Duodenal mucosa (tissue), 2 donors: ENCODE measurements around the gene SMAP1.
"Not testable (repeated sequence)": the region's sequence is repeated elsewhere in the genome, so short reads cannot be mapped to it uniquely, and the experiment has no call there.

Source experiments
- H3K27ac ChIP-seq: one replicate; pipeline ENCODE4 v1.7.0; 2013; ENCODE audit warnings: low read depth, low read length
- H3K27me3 ChIP-seq, 2 donors: one replicate each; pipeline ENCODE4 v1.7.0; 2013; ENCODE audit warnings: low read length in 2 of 2, control low read depth in 1 of 2; ENCODE audit not compliant: insufficient read depth in 2 of 2, control insufficient read depth in 1 of 2
- H3K36me3 ChIP-seq, 2 donors: one replicate each; pipeline ENCODE4 v1.7.0; 2013; ENCODE audit warnings: low read length in 2 of 2, control low read depth in 1 of 2; ENCODE audit not compliant: insufficient read depth in 2 of 2, control insufficient read depth in 1 of 2
- H3K4me1 ChIP-seq, 2 donors: one replicate each; pipeline ENCODE4 v1.7.0; 2013; ENCODE audit warnings: low read length in 2 of 2, control low read depth in 1 of 2; ENCODE audit not compliant: insufficient read depth in 2 of 2, control insufficient read depth in 1 of 2
- H3K4me3 ChIP-seq, 2 donors: one replicate each; pipeline ENCODE4 v1.7.0; 2013; ENCODE audit warnings: low read length in 2 of 2, low read depth in 1 of 2
- H3K9ac ChIP-seq, 2 donors: one replicate each; pipeline ENCODE4 v1.7.0; 2013; ENCODE audit warnings: low read length in 2 of 2, low read depth in 1 of 2
- H3K9me3 ChIP-seq, 2 donors: one replicate each; pipeline ENCODE4 v1.7.0; 2013; ENCODE audit warnings: low read length in 2 of 2, control low read depth in 1 of 2; ENCODE audit not compliant: control insufficient read depth in 1 of 2

The SMAP1 gene

GRCh38 chr6:70735513-70735912 lies 67.8 kb downstream of the SMAP1 start:
- H3K4me3 ChIP-seq: no peak overlapping the region
- H3K27me3 ChIP-seq: no peaks in the 10 kb centered on the region
- H3K9ac ChIP-seq: no peak overlapping the region
- H3K36me3 ChIP-seq: peaks cover 5 to 9% of the 10 kb centered on the region in 2 donors
- no peak overlapping the region for H3K27ac ChIP-seq
- no peaks in the 10 kb centered on the region for H3K9me3 ChIP-seq
- no peaks in the 10 kb centered on the region for H3K4me1 ChIP-seq

- no peak overlapping the region for H3K9ac ChIP-seq
- H3K36me3 ChIP-seq: peaks cover 5 to 13% of the 10 kb centered on the region in 2 donors
- no peak overlapping the region for H3K4me3 ChIP-seq
- no peak overlapping the region for H3K27ac ChIP-seq
- peaks cover 0 to 3% of the 10 kb centered on the region in 2 donors for H3K9me3 ChIP-seq
- no peaks in the 10 kb centered on the region for H3K4me1 ChIP-seq
- H3K27me3 ChIP-seq: no peaks in the 10 kb centered on the region
Observed at GRCh38 chr6:70738028-70738427, 70.3 kb downstream of the SMAP1 start.

- no peak overlapping the region for H3K9ac ChIP-seq
- H3K9me3 ChIP-seq: peaks cover 0 to 5% of the 10 kb centered on the region in 2 donors
- H3K36me3 ChIP-seq: peaks cover 5 to 9% of the 10 kb centered on the region in 2 donors
- H3K4me3 ChIP-seq: no peak overlapping the region
- H3K27me3 ChIP-seq: no peaks in the 10 kb centered on the region
- no peaks in the 10 kb centered on the region for H3K4me1 ChIP-seq
- H3K27ac ChIP-seq: no peak overlapping the region
Observed at GRCh38 chr6:70739534-70739933, 71.9 kb downstream of the SMAP1 start.

GRCh38 chr6:70740746-70741145 lies 73.1 kb downstream of the SMAP1 start:
- H3K27ac ChIP-seq, H3K9me3 ChIP-seq, H3K27me3 ChIP-seq: not testable (repeated sequence)

DNA sequence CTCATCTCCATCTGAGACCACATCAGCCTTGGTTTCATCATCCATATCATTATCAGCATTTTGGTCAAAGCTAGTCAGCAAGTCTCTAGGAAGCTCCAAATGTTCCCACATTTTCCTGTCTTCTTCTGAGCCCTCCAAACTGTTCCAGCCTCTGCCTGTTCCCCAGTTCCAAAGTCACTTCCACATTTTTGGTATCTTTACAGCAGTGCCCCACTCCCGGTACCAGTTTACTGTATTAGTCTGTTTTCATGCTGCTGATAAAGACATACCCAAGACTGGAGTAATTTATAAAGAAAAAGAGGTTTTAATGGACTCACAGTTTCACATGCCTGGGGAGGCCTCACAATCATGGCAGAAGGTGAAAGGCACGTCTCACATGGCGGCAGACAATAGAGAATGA lies 74.8 kb downstream of the SMAP1 start:
- H3K27me3 ChIP-seq, H3K4me3 ChIP-seq, H3K9me3 ChIP-seq, H3K4me1 ChIP-seq, H3K36me3 ChIP-seq, H3K27ac ChIP-seq, H3K9ac ChIP-seq: not testable (repeated sequence)

More at GRCh38 chr6:70740746-70741145, 73.1 kb downstream of the SMAP1 start:
- H3K36me3 ChIP-seq, H3K9ac ChIP-seq, H3K4me3 ChIP-seq, H3K4me1 ChIP-seq: not testable (repeated sequence)

- H3K4me3 ChIP-seq: no peak overlapping the region
- H3K27ac ChIP-seq: no peak overlapping the region
- H3K36me3 ChIP-seq: peaks cover 0 to 4% of the 10 kb centered on the region in 2 donors
- H3K9ac ChIP-seq: no peak overlapping the region
- H3K9me3 ChIP-seq: no peaks in the 10 kb centered on the region
- no peaks in the 10 kb centered on the region for H3K4me1 ChIP-seq
- no peaks in the 10 kb centered on the region for H3K27me3 ChIP-seq
Observed at GRCh38 chr6:70753870-70754380, 86.2 kb downstream of the SMAP1 start.

DNA sequence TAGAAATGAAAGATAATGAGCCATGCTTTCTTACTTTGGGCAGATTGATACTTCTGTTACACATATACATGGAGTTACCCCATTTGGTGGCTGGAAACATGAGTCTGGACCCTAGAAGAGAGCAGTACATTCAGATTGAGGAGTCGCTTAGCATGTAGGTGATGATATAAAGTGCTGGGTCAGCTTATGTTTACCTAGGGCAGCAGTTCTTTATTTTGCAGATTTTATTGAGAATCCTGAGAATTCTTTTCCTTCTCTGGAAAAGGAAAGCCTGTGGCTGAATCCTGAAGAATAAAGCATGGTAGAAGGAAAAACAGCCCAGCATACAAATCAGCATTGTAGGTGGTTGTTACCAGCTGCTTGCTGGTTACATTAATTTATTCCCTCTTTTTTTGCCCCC lies 91.2 kb downstream of the SMAP1 start:
- Histone ChIP-seq H3K27ac (no peak overlapping the region), H3K36me3 (peaks cover 0 to 4% of the 10 kb centered on the region in 2 donors), H3K9me3 (no peaks in the 10 kb centered on the region), H3K27me3 (no peaks in the 10 kb centered on the region), H3K4me1 (no peaks in the 10 kb centered on the region), H3K4me3 (no peak overlapping the region), H3K9ac (no peak overlapping the region)

DNA sequence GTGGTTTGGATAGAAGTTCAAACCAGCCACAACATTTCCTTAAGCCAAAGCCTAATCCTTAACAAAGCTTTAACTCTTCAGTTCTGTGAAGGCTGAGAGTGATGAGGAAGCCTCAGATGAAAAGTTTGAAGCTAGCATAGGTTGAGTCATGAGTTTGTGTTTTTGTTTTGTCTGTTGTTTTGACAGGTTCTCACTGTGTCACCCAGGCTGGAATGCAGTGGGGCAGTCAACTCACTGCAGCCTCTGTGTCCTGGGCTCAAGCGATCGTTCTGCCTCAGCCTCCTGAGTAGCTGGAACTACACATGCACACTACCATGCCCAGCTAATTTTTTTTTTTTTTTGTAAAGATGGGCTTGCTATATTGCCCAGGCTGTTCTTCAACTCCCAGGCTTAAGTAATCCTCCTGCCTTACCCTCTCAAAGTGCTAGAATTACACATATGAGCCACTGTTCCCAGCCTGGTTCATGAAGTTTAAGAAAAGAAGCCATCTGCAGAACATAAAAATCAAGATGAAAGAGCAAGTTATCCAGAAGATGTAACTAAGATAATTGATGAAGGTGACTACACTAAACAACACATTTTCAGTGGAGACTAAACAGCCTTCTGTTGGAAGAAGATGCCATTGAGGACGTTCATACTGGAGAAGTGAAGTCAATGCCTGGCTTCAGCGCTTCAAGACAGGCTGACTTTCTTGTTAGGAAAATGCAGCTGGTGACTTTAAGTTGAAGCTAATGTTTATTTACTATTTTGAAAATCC lies 96.2 kb downstream of the SMAP1 start:
- no peak overlapping the region for H3K4me3 ChIP-seq
- no peaks in the 10 kb centered on the region for H3K27me3 ChIP-seq
- no peaks in the 10 kb centered on the region for H3K9me3 ChIP-seq
- no peaks in the 10 kb centered on the region for H3K4me1 ChIP-seq
- H3K27ac ChIP-seq: no peak overlapping the region
- H3K36me3 ChIP-seq: peaks cover 0 to 5% of the 10 kb centered on the region in 2 donors
- no peak overlapping the region for H3K9ac ChIP-seq

DNA sequence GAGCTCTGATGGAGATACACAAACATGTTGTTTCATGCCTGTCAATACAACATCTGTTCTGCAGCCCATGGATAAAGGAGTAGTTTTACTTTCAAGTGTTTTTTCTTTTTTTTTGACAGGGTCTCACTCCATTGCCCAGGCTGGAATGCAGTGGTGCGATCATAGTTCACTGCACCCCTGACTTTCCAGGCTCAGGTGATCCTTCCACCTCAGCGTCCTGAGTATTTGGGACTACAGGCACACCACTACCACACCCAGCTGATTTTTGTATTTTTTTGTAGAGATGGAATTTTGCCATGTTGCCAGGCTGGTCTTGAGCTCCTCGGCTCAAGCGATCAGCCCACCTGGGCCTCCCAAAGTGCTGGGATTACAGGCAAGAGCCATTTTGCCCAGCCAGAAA lies 97.0 kb downstream of the SMAP1 start:
- Histone ChIP-seq H3K4me3 (no peak overlapping the region), H3K36me3 (peaks cover 0 to 5% of the 10 kb centered on the region in 2 donors), H3K4me1 (no peaks in the 10 kb centered on the region), H3K9me3 (no peaks in the 10 kb centered on the region), H3K27me3 (no peaks in the 10 kb centered on the region), H3K27ac (no peak overlapping the region), H3K9ac (no peak overlapping the region)

DNA sequence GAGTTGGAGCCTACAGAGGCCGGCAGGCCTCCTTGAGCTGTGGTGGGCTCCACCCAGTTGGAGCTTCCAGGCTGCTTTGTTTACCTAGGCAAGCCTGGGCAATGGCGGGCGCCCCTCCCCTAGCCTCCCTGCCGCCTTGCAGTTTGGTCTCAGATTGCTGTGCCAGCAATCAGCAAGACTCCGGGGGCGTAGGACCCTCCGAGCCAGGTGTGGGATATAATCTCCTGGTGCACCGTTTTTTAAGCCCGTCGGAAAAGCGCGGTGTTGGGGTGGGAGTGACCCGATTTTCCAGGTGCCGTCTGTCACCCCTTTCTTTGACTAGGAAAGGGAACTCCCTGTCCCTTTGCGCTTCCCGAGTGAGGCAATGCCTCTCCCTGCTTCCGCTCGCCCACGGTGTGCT lies 103.7 kb downstream of the SMAP1 start:
- H3K27me3 ChIP-seq, H3K27ac ChIP-seq, H3K4me1 ChIP-seq, H3K9me3 ChIP-seq, H3K9ac ChIP-seq, H3K36me3 ChIP-seq, H3K4me3 ChIP-seq: not testable (repeated sequence)
